GM12878 (cell line): Measurements from ENCODE around the gene OR9Q1. TPM values are rescaled to one million over a fixed set of nuclear protein-coding genes. Genes with fewer than 3 reads are reported as not detected.

ENCODE experiments used
- ATAC-seq: fragments of 200-7000 bp; cut with Tn5 transposase; 3 replicates; pipeline ENCODE4 v1.9.1; 2020; ENCODE audit warnings: mild to moderate bottlenecking, moderate library complexity
- BruUV-seq: library from RNA; stranded (reverse); fragments of 400-500 nt; replicated peaks from 2 replicates; lab custom pipeline; 2021; lab: Mats Ljungman, UMichigan
- CTCF ChIA-PET: fragments of 300-600 bp; sonication (Branson Sonifier 250); formaldehyde crosslinking; extraction: SDS; loops from one replicate; lab custom pipeline; 2021; ENCODE audit warnings: inconsistent platforms; lab: Yijun Ruan, JAX
- POLR2A ChIA-PET: fragments of 350-600 bp; formaldehyde crosslinking; extraction: SDS; loops from one replicate; lab custom pipeline; 2021; ENCODE audit warnings: inconsistent platforms; lab: Charles Lee
- RAD21 ChIA-PET: fragments of 300-600 bp; sonication (Branson Sonifier 250); formaldehyde crosslinking; loops from one replicate; lab custom pipeline; 2023; ENCODE audit warnings: antibody characterized with exemption; ENCODE audit not compliant: unreplicated experiment; lab: Charles Lee
- SMC1A ChIA-PET: fragments of 300-600 bp; sonication (Branson Sonifier 250); formaldehyde crosslinking; loops from one replicate; lab custom pipeline; 2023; ENCODE audit not compliant: unreplicated experiment, uncharacterized antibody; lab: Charles Lee
- DNase-seq: peaks from one replicate; pipeline ENCODE4 v3.0.0-alpha.2; 2011; ENCODE audit warnings: low read depth, low spot score
- FAIRE-seq: peaks from 3 replicates; lab custom pipeline; 2011; peaks lifted over from hg19 to GRCh38; lab: Jason Lieb, UNC
- H2AFZ ChIP-seq: 2 replicates; pipeline ENCODE4 v1.6.0; 2011; ENCODE audit warnings: low read depth, low read length, control low read depth; ENCODE audit not compliant: control insufficient read depth
- H3K27ac ChIP-seq: 2 replicates; pipeline ENCODE4 v1.5.1; 2011; ENCODE audit warnings: control low read depth; ENCODE audit not compliant: control insufficient read depth, insufficient read depth
- H3K27me3 ChIP-seq, 2 experiments: replicated peaks in 1 of 2; 2 replicates each; pipeline versions ENCODE4 v1.6.0 to v1.6.1; 2011; ENCODE audit warnings: low read length in 1 of 2; ENCODE audit not compliant: control insufficient read depth in 2 of 2, insufficient read depth in 2 of 2
- H3K36me3 ChIP-seq, 2 experiments: 2 replicates each; pipeline ENCODE4 v1.5.1; 2011; ENCODE audit warnings: low read length in 1 of 2; ENCODE audit not compliant: control insufficient read depth in 2 of 2, insufficient read depth in 2 of 2
- H3K4me1 ChIP-seq: 2 replicates; pipeline ENCODE4 v1.6.1; 2011; ENCODE audit warnings: mild to moderate bottlenecking, low read length, moderate library complexity, mixed read lengths; ENCODE audit not compliant: control insufficient read depth, insufficient read depth
- H3K4me2 ChIP-seq: 2 replicates; pipeline ENCODE4 v1.6.0; 2011; ENCODE audit warnings: control low read depth; ENCODE audit not compliant: control insufficient read depth, insufficient read depth
- H3K4me3 ChIP-seq: fragments of 200-600 bp; sonication (generic); 2 replicates; pipeline ENCODE4 v1.5.1; 2016
- H3K79me2 ChIP-seq: 2 replicates; pipeline ENCODE4 v1.6.0; 2011; ENCODE audit warnings: low read length; ENCODE audit not compliant: control insufficient read depth, insufficient read depth
- H3K9ac ChIP-seq: 2 replicates; pipeline ENCODE4 v1.8.0; 2011; ENCODE audit warnings: low read length, control low read depth, mixed read lengths; ENCODE audit not compliant: control insufficient read depth, insufficient read depth
- H3K9me3 ChIP-seq: replicated peaks from 3 replicates; pipeline ENCODE4 v1.5.1; 2011; ENCODE audit warnings: mild to moderate bottlenecking, low read length; ENCODE audit not compliant: control insufficient read depth, insufficient read depth
- H4K20me1 ChIP-seq: 2 replicates; pipeline ENCODE4 v1.6.0; 2011; ENCODE audit not compliant: control insufficient read depth, insufficient read depth
- CHD2 ChIP-seq: IDR thresholded peaks from 2 replicates; pipeline ENCODE4 v1.6.1; 2011; ENCODE audit warnings: low read depth, low read length, improper control_type of control experiment, borderline replicate concordance
- CREB1 ChIP-seq: IDR thresholded peaks from 2 replicates; pipeline ENCODE4 v1.6.1; 2012; ENCODE audit warnings: low read depth, mild to moderate bottlenecking, inconsistent platforms
- EZH2 ChIP-seq: IDR thresholded peaks from 2 replicates; pipeline ENCODE4 v1.6.1; 2012; ENCODE audit warnings: low read depth, mild to moderate bottlenecking, control low read depth, inconsistent platforms, low read length, borderline replicate concordance; ENCODE audit not compliant: control insufficient read depth
- FOXM1 ChIP-seq: IDR thresholded peaks from 2 replicates; pipeline ENCODE4 v1.6.1; 2012; ENCODE audit warnings: low read depth, mild to moderate bottlenecking, inconsistent platforms, low read length, moderate library complexity
- NBN ChIP-seq: fragments of 450-650 bp; IDR thresholded peaks from 2 replicates; pipeline ENCODE4 v1.6.1; 2016
- POLR2A ChIP-seq: IDR thresholded peaks from 2 replicates; pipeline ENCODE4 v1.6.1; 2011; ENCODE audit warnings: low read depth, mild to moderate bottlenecking, low read length
- RB1 ChIP-seq: fragments of 450-650 bp; formaldehyde crosslinking; IDR thresholded peaks from 2 replicates; pipeline ENCODE4 v1.6.1; 2017; ENCODE audit warnings: mild to moderate bottlenecking, borderline replicate concordance
- SPI1 ChIP-seq: IDR thresholded peaks from 2 replicates; pipeline ENCODE4 v1.6.1; 2011; ENCODE audit warnings: low read depth, mild to moderate bottlenecking, low read length, moderate library complexity, borderline replicate concordance; ENCODE audit not compliant: insufficient read depth
- TCF12 ChIP-seq: IDR thresholded peaks from 2 replicates; pipeline ENCODE4 v1.6.1; 2011; ENCODE audit warnings: low read depth, mild to moderate bottlenecking, low read length
- WGBS: methylation state at CpG from one replicate; pipeline ENCODE4 v1.1.6; 2016; ENCODE audit warnings: low lambda C conversion rate; ENCODE audit not compliant: insufficient replicate concordance, insufficient coverage; ENCODE audit errors: missing lambda C conversion rate; 5-methylcytosine and 5-hydroxymethylcytosine counted together
- in situ Hi-C: fragments of 300-500 bp; cut with MboI; formaldehyde crosslinking; loops from 9 replicates; pipeline ENCODE4 v1.14.3; 2018; ENCODE audit warnings: mixed read lengths
- intact Hi-C: fragments of 100-400 bp; cut with micrococcal nuclease; formaldehyde crosslinking; loops from one replicate; pipeline ENCODE4 v1.14.2; 2022; ENCODE audit not compliant: unreplicated experiment
- polyA plus RNA-seq, 11 experiments: library from polyadenylated mRNA; depleted of rRNA in 4 of 11; unstranded in 6 of 11; stranded (reverse) in 5 of 11; fragments of >200 nt; fragmentation: Nextera tagmentation in 4 of 11; fragmentation: Illumina TruSeq in 1 of 11; extraction: Ambion mirVana in 4 of 11; extraction: Trizol in 1 of 11; gene quantifications; 1 replicate in 1 of 11; 2 replicates in 10 of 11; pipeline versions ENCODE4 v1.2.1 to v1.2.3, GENCODE V29; 2011 to 2016; ENCODE audit warnings: inconsistent platforms in 2 of 11, missing spikeins in 2 of 11, low read depth in 1 of 11
- total RNA-seq, 4 experiments: library from RNA; depleted of rRNA in 3 of 4; stranded (reverse); fragments of >200 nt in 3 of 4; fragmentation: Illumina TruSeq in 1 of 4; extraction: Trizol in 1 of 4; gene quantifications; 2 replicates each; pipeline versions ENCODE4 v1.2.1 to v1.2.3, GENCODE V29; 2013 to 2021
- TF ChIP-seq, protein P1 (sequence below): fragments of 450-650 bp; IDR thresholded peaks from 2 replicates; pipeline ENCODE4 v1.6.1; 2016; ENCODE audit warnings: mild to moderate bottlenecking
- TF ChIP-seq, protein P2 (sequence below): IDR thresholded peaks from 2 replicates; pipeline ENCODE4 v1.6.1; 2011; ENCODE audit warnings: low read depth, mild to moderate bottlenecking, low read length, moderate library complexity, borderline replicate concordance; ENCODE audit errors: extremely low read depth
- TF ChIP-seq, protein P3 (sequence below): IDR thresholded peaks from 2 replicates; pipeline ENCODE4 v1.6.1; 2012; ENCODE audit warnings: improper control_type of control experiment, low read depth, low read length; ENCODE audit not compliant: insufficient replicate concordance

OR9Q1 gene
- total and polyA plus RNA-seq, 10 of the 15 experiments (the other 5 are each of a cell fraction or from before 2014, with no cell fraction given) = not detected

DNA sequence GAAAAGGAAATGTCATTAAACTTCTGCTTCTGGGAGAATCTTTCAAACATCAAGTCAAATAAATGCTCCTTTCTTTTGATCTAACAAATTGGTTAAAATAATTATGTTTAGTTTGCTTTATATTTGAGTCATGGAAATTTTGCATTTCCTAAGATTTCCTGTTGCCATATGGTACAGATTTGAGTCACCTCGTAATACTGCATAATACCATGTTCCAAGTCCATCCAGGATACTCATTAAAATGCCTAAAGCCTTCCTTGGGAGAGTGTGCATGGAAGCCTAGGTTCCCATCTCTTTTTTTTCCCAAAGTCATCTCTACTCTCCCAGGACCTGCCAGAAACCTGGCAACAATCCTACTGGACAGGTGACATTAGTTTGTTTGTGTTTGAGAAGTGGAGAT is 97.4 kb downstream of the OR9Q1 start:
- no TSS peak for BruUV-seq
- POLR2A ChIA-PET = interaction anchor here (0.5 kb wide), 1 partner anchor 142 kb away, joined by 3 read pairs; no protein-coding TSS in a partner anchor
- Histone ChIP-seq H3K79me2 (no peaks in the 10 kb centered on the region), H3K27ac (no peak overlapping the region), H3K27me3 (no peaks in the 10 kb centered on the region), H3K36me3 (no peaks in the 10 kb centered on the region), H2AFZ (no peak overlapping the region), H3K4me1 (no peaks in the 10 kb centered on the region), H3K9ac (no peak overlapping the region), H3K9me3 (no peaks in the 10 kb centered on the region), H4K20me1 (no peaks in the 10 kb centered on the region), H3K4me2 (no peak overlapping the region), H3K4me3 (no peak overlapping the region)
- intact Hi-C loops = no loop called here
- SMC1A ChIA-PET = no interaction called here
- in situ Hi-C loops = no loop called here
- TF ChIP-seq SPI1 = no peak
- no peak for TF ChIP-seq TCF12
- TF ChIP-seq POLR2A = no peak
- CTCF ChIA-PET = no interaction called here
- DNase-seq (no peak), FAIRE-seq (no peak), ATAC-seq (no peak)
- 0% methylated on average over 1 of the region's 1 CpG for WGBS
- RAD21 ChIA-PET = no interaction called here

DNA sequence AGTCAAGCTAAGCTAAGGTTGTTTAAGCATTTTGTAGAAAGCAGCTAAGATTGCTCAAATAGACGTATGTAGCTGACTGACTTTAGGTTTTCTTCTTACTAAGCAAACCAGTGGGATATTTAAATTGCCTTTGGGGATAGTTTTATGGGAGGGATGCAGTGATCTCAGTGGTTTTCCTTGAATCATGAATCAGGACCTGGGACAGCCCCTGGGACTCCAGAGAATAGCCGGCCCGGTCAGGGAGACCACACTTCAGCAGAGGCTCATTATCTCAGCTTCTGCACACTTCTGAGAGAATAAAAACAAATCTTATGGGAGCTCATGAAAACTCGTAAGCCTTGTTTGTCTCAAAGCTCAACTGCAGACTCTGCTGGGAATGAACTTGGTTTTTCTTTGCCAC is 101.8 kb downstream of the OR9Q1 start, which contains the start of gene OR9I1:
OR9I1 (minus strand) TSS at position 62 of the 400 bp plus-strand sequence. CDS start 6,086 bp downstream, outside the sequence.
- FAIRE-seq (no peak), DNase-seq (no peak), ATAC-seq (no peak)
- BruUV-seq = no TSS peak
- Histone ChIP-seq H3K4me1 (no peaks in the 10 kb centered on the region), H2AFZ (no peak within 1 kb of the TSS), H3K27ac (no peak within 1 kb of the TSS), H3K9ac (no peak within 1 kb of the TSS), H3K36me3 (no peaks in the 10 kb centered on the region), H3K9me3 (no peaks in the 10 kb centered on the region), H3K27me3 (no peaks in the 10 kb centered on the region), H4K20me1 (no peaks in the 10 kb centered on the region), H3K79me2 (no peaks in the 10 kb centered on the region), H3K4me3 (no peak within 1 kb of the TSS), H3K4me2 (no peak within 1 kb of the TSS)
- ChIA-PET RAD21 (no interaction called here), SMC1A (interaction anchor here (1.3 kb wide), 1 partner anchor 13 kb away, joined by 6 read pairs; no protein-coding TSS in a partner anchor), POLR2A (no interaction called here), CTCF (interaction anchor here (0.7 kb wide), 1 partner anchor 37 kb away, joined by 3 read pairs; no protein-coding TSS in a partner anchor)
- 15% methylated on average over 4 of the region's 4 CpGs for WGBS
- in situ Hi-C loops (no loop called here), intact Hi-C loops (no loop called here)
- TF ChIP-seq CHD2 (no peak), EZH2 (no peak), FOXM1 (no peak), NBN (no peak), CREB1 (no peak), RB1 (no peak)
- TF ChIP-seq, protein P1, sequence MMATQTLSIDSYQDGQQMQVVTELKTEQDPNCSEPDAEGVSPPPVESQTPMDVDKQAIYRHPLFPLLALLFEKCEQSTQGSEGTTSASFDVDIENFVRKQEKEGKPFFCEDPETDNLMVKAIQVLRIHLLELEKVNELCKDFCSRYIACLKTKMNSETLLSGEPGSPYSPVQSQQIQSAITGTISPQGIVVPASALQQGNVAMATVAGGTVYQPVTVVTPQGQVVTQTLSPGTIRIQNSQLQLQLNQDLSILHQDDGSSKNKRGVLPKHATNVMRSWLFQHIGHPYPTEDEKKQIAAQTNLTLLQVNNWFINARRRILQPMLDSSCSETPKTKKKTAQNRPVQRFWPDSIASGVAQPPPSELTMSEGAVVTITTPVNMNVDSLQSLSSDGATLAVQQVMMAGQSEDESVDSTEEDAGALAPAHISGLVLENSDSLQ = no peak
- TF ChIP-seq, protein P2, sequence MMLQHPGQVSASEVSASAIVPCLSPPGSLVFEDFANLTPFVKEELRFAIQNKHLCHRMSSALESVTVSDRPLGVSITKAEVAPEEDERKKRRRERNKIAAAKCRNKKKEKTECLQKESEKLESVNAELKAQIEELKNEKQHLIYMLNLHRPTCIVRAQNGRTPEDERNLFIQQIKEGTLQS = no peak
- TF ChIP-seq, protein P3, sequence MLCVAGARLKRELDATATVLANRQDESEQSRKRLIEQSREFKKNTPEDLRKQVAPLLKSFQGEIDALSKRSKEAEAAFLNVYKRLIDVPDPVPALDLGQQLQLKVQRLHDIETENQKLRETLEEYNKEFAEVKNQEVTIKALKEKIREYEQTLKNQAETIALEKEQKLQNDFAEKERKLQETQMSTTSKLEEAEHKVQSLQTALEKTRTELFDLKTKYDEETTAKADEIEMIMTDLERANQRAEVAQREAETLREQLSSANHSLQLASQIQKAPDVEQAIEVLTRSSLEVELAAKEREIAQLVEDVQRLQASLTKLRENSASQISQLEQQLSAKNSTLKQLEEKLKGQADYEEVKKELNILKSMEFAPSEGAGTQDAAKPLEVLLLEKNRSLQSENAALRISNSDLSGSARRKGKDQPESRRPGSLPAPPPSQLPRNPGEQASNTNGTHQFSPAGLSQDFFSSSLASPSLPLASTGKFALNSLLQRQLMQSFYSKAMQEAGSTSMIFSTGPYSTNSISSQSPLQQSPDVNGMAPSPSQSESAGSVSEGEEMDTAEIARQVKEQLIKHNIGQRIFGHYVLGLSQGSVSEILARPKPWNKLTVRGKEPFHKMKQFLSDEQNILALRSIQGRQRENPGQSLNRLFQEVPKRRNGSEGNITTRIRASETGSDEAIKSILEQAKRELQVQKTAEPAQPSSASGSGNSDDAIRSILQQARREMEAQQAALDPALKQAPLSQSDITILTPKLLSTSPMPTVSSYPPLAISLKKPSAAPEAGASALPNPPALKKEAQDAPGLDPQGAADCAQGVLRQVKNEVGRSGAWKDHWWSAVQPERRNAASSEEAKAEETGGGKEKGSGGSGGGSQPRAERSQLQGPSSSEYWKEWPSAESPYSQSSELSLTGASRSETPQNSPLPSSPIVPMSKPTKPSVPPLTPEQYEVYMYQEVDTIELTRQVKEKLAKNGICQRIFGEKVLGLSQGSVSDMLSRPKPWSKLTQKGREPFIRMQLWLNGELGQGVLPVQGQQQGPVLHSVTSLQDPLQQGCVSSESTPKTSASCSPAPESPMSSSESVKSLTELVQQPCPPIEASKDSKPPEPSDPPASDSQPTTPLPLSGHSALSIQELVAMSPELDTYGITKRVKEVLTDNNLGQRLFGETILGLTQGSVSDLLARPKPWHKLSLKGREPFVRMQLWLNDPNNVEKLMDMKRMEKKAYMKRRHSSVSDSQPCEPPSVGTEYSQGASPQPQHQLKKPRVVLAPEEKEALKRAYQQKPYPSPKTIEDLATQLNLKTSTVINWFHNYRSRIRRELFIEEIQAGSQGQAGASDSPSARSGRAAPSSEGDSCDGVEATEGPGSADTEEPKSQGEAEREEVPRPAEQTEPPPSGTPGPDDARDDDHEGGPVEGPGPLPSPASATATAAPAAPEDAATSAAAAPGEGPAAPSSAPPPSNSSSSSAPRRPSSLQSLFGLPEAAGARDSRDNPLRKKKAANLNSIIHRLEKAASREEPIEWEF = no peak
